ENCODE results near the gene EZR. TPM values are rescaled to one million over a fixed set of nuclear protein-coding genes. Genes with fewer than 3 reads are reported as not detected.
A peak's percentile ranks its signal among the peaks of the same experiment; 100 is the strongest.

Gene EZR
- total and polyA plus RNA-seq, 11 donors, result 114 to 541 (median 161) TPM

GRCh38 chr6:158775832-158776231 lies 43.3 kb downstream of the EZR start:
- no peak overlapping the region for H3K4me3 ChIP-seq
- no peak overlapping the region for H3K27ac ChIP-seq
- peaks cover 0 to 36% (median 11%) of the 10 kb centered on the region in 12 donors for H3K4me1 ChIP-seq
- H3K27me3 ChIP-seq, result no peaks in the 10 kb centered on the region
- intact Hi-C loops (cut with DNase I), result no loop called here
- ATAC-seq, result no peak
- no peak for TF ChIP-seq POLR2A (IDR thresholded peaks at IDR 0.05)
- TF ChIP-seq CTCF (IDR thresholded peaks at IDR 0.05), result no peak
- peaks cover 0 to 98% (median 88%) of the 10 kb centered on the region in 9 donors for H3K36me3 ChIP-seq
- WGBS, 4 donors, result 91 to 98% (median 93%) methylated on average over 5 of the region's 5 CpGs
- DNase-seq, result no peak
- H3K9me3 ChIP-seq, result no peaks in the 10 kb centered on the region

GRCh38 chr6:158774717-158775449 lies 44.3 kb downstream of the EZR start:
- WGBS, 4 donors, result 91 to 93% (median 92%) methylated on average over 17 of the region's 17 CpGs
- Histone ChIP-seq H3K4me3 (no peak overlapping the region), H3K9me3 (no peaks in the 10 kb centered on the region), H3K36me3 (peaks cover 0 to 98% (median 88%) of the 10 kb centered on the region in 9 donors), H3K27ac (no peak overlapping the region), H3K27me3 (no peaks in the 10 kb centered on the region), H3K4me1 (peaks cover 0 to 46% (median 18%) of the 10 kb centered on the region in 12 donors)
- ATAC-seq, result no peak
- DNase-seq, result no peak
- TF ChIP-seq POLR2A (IDR thresholded peaks at IDR 0.05), result no peak
- TF ChIP-seq CTCF (IDR thresholded peaks at IDR 0.05), result no peak
- intact Hi-C loops (cut with DNase I), result loop anchor here in 1 of 10 donors (5.0 kb wide), 1 partner anchor 68 kb away; no protein-coding TSS in a partner anchor

- intact Hi-C loops (cut with DNase I), result loop anchor here in 1 of 10 donors (5.0 kb wide), 1 partner anchor 67 kb away; no protein-coding TSS in a partner anchor
- no peak for ATAC-seq
These were observed 45.4 kb downstream of the EZR start for GRCh38 chr6:158773581-158774449.

More at GRCh38 chr6:158773581-158774449, 45.4 kb downstream of the EZR start:
- Histone ChIP-seq H3K4me1 (peaks cover 0 to 53% (median 29%) of the 10 kb centered on the region in 12 donors), H3K9me3 (no peaks in the 10 kb centered on the region), H3K36me3 (peaks cover 0 to 98% (median 92%) of the 10 kb centered on the region in 9 donors), H3K4me3 (no peak overlapping the region), H3K27ac (peak overlapping the region in 2 of 12 donors; percentile 13 to 35), H3K27me3 (no peaks in the 10 kb centered on the region)
- TF ChIP-seq POLR2A (IDR thresholded peaks at IDR 0.05), result no peak
- TF ChIP-seq CTCF (IDR thresholded peaks at IDR 0.05), result no peak
- no peak for DNase-seq
- WGBS, 4 donors, result 81 to 86% (median 85%) methylated on average over 21 of the region's 21 CpGs
